ENCODE results near the gene CCDC92B.
"Not testable (repeated sequence)": the region's sequence is repeated elsewhere in the genome, so short reads cannot be mapped to it uniquely, and the experiment has no call there.

CCDC92B gene

GRCh38 chr17:2688351-2689342, 60.8 kb downstream of the CCDC92B start:
- DNase-seq = peak; percentile 30

- no peak for DNase-seq
Measured at GRCh38 chr17:2687074-2687418, 62.4 kb downstream of the CCDC92B start.

GRCh38 chr17:2685696-2686095, 63.8 kb downstream of the CCDC92B start:
- no peak for DNase-seq

- no peak for DNase-seq
Measured at GRCh38 chr17:2684549-2684948, 64.9 kb downstream of the CCDC92B start.

GRCh38 chr17:2683912-2684311, 65.5 kb downstream of the CCDC92B start:
- no peak for DNase-seq

GRCh38 chr17:2682176-2682938, 67.1 kb downstream of the CCDC92B start:
- DNase-seq = no peak

GRCh38 chr17:2681650-2682049, 67.8 kb downstream of the CCDC92B start:
- no peak for DNase-seq

GRCh38 chr17:2680961-2681360, 68.5 kb downstream of the CCDC92B start:
- DNase-seq = no peak

GRCh38 chr17:2679247-2679646, 70.2 kb downstream of the CCDC92B start:
- not testable (repeated sequence) for DNase-seq
